Esophagus (tissue), 2 donors: ENCODE measurements around the gene USF2. TPM values are rescaled to one million over a fixed set of nuclear protein-coding genes. Genes with fewer than 3 reads are reported as not detected.

Source experiments
- H3K27ac ChIP-seq, 2 donors: one replicate each; pipeline ENCODE4 v1.5.1; 2013; ENCODE audit warnings: low read depth in 2 of 2, mild to moderate bottlenecking in 2 of 2, inconsistent platforms in 1 of 2, low read length in 1 of 2, moderate library complexity in 1 of 2
- H3K27me3 ChIP-seq, 2 donors: one replicate each; pipeline ENCODE4 v1.6.1; 2013; ENCODE audit warnings: low read length in 2 of 2, control low read depth in 1 of 2, mild to moderate bottlenecking in 1 of 2; ENCODE audit not compliant: insufficient read depth in 2 of 2, control insufficient read depth in 1 of 2
- H3K36me3 ChIP-seq, 2 donors: one replicate each; pipeline ENCODE4 v1.6.1; 2013; ENCODE audit warnings: low read length in 1 of 2; ENCODE audit not compliant: control insufficient read depth in 2 of 2, insufficient read depth in 2 of 2
- H3K4me1 ChIP-seq, 2 donors: one replicate each; pipeline ENCODE4 v1.6.1; 2013; ENCODE audit warnings: low read length in 1 of 2; ENCODE audit not compliant: control insufficient read depth in 2 of 2, insufficient read depth in 2 of 2
- H3K4me3 ChIP-seq, 2 donors: one replicate each; pipeline ENCODE4 v1.5.1; 2013; ENCODE audit warnings: low read length in 2 of 2, mild to moderate bottlenecking in 2 of 2, low read depth in 1 of 2, moderate library complexity in 1 of 2
- H3K9me3 ChIP-seq, 2 donors: one replicate each; pipeline ENCODE4 v1.6.1; 2013; ENCODE audit warnings: mild to moderate bottlenecking in 2 of 2, low read depth in 1 of 2, low read length in 1 of 2, moderate library complexity in 1 of 2; ENCODE audit not compliant: control insufficient read depth in 2 of 2, insufficient read depth in 1 of 2
- WGBS, 2 donors: extraction: QIAGEN DNeasy Blood & Tissue Kit; methylation state at CpG; one replicate each; pipeline ENCODE4 v1.1.7; 2013; 5-methylcytosine and 5-hydroxymethylcytosine counted together
- polyA plus RNA-seq, 2 donors: library from polyadenylated mRNA; stranded (reverse); fragments of 200-250 nt; gene quantifications; one replicate each; pipeline ENCODE4 v1.2.3, GENCODE V29; 2013
- donor health status: healthy with polysubstance abuse.
- donor health status: Bipolar disorder and iron deficiency.

The USF2 gene
- polyA plus RNA-seq, 2 donors: 74.7 to 97.6 TPM

DNA sequence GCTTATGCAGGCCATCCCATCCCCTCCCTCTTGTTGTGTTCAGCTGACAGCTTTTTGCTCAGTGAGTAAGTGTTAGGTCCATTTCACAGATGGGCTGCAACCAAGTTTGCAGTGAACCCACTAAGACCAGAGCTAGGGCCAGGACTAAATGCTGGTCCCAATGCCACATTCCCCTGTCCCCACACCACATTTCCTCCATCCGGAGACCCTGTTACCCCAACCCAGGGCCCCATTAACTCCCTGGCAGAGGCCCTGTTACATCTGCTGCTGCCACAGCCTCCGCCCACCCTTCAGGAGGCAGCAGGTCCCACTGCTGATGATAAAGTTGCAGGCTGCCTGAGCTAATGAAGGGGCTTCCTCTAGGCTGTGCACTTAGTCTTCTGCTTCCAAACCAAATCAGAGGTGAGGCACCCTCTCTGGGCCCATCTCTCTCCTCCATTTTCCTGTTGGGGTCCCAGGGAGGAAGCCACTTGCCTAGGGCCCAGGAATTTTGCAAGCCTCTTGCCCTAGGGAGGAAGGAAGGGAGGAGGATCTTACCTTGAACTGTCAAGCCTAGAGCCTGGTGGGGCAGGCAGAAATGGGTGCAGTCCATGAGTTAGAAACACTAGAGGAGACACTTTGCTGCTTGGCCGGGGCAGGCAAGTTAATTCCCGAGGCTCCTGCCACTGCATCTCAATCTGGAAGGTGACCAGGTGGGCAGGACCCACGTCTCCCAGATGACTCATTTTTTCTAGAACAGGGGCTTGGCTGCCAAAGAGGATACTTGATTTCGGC lies 3.4 kb upstream of the USF2 start:
- Histone ChIP-seq H3K27me3 (no peaks in the 10 kb centered on the region), H3K4me1 (peaks cover 0 to 12% of the 10 kb centered on the region in 2 donors), H3K27ac (peak overlapping the region; percentile 11 to 51), H3K9me3 (no peaks in the 10 kb centered on the region), H3K36me3 (peaks cover 0 to 11% of the 10 kb centered on the region in 2 donors), H3K4me3 (no peak overlapping the region)
- 37 to 46% methylated on average over 6 of the region's 6 CpGs for WGBS, 2 donors

DNA sequence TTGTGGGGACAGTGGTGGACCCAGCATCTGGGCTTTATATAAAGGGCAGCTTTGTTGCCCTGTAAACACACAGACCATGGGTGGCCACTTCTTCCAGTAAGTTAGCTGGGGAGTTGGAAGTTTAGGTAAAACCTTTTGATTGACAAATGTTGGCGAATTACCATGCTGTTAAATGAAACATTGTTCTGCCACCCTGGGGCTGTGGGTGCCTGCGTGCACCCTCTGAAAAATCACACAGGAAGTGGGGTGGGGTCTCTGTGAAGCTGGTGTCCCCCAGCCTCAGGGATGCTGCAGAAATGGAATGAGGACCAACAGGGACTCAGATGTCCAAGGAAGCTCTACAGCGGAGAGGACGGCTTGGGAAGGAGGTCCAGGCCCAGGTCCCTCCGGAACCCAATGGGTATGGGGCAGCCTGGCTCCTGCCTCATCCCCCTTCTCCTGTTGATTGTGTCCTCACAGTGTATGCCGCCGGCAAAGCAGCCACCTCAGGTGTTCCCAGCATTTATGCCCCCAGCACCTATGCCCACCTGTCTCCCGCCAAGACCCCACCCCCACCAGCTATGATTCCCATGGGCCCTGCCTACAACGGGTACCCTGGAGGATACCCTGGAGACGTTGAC lies 2.8 kb upstream of the USF2 start:
- H3K9me3 ChIP-seq: no peaks in the 10 kb centered on the region
- WGBS, 2 donors: 71 to 73% methylated on average over 10 of the region's 10 CpGs
- H3K4me3 ChIP-seq: no peak overlapping the region
- no peaks in the 10 kb centered on the region for H3K27me3 ChIP-seq
- H3K4me1 ChIP-seq: peaks cover 0 to 12% of the 10 kb centered on the region in 2 donors
- peaks cover 0 to 17% of the 10 kb centered on the region in 2 donors for H3K36me3 ChIP-seq
- peak overlapping the region in 1 of 2 donors; percentile 51 for H3K27ac ChIP-seq

DNA sequence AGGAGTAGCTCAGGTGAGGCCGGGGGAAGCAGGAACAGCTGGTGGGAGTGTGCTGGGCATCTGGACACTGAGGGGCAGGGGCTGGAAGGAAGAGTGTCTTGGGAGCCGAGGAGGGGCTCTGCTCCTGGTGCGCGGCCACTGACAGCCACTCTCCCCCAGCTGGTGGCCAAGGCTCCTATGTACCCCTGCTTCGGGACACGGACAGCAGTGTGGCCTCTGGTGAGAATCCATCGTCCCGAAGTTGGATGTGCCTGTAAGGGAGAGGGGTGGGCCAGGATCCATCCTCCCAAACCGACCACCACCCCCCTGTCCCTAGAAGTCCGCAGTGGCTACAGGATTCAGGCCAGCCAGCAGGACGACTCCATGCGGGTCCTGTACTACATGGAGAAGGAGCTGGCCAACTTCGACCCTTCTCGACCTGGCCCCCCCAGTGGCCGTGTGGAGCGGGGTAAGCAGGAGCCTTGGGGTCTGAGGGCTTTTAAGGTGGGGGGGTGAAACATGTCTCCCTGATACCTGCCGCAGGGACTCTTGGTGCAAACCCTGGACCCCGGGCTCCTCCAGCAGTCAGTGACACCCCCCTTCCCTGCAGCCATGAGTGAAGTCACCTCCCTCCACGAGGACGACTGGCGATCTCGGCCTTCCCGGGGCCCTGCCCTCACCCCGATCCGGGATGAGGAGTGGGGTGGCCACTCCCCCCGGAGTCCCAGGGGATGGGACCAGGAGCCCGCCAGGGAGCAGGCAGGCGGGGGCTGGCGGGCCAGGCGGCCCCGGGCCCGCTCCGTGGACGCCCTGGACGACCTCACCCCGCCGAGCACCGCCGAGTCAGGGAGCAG lies 2.0 kb upstream of the USF2 start:
- peaks cover 4 to 24% of the 10 kb centered on the region in 2 donors for H3K36me3 ChIP-seq

DNA sequence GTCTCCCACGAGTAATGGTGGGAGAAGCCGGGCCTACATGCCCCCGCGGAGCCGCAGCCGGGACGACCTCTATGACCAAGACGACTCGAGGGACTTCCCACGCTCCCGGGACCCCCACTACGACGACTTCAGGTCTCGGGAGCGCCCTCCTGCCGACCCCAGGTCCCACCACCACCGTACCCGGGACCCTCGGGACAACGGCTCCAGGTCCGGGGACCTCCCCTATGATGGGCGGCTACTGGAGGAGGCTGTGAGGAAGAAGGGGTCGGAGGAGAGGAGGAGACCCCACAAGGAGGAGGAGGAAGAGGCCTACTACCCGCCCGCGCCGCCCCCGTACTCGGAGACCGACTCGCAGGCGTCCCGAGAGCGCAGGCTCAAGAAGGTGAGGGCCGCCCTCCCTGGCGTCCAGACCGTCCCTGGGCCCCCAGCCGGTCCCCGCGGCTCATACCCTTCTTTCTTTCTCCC lies 1.4 kb upstream of the USF2 start:
- Histone ChIP-seq H3K27ac (peak overlapping the region; percentile 96 to 98), H3K27me3 (no peaks in the 10 kb centered on the region), H3K4me1 (peaks cover 0 to 12% of the 10 kb centered on the region in 2 donors), H3K36me3 (peaks cover 4 to 28% of the 10 kb centered on the region in 2 donors), H3K9me3 (no peaks in the 10 kb centered on the region), H3K4me3 (peak overlapping the region; percentile 76 to 95)
- WGBS, 2 donors: 0 to 1% methylated on average over 40 of the region's 40 CpGs

More for the DNA sequence above, 2.0 kb upstream of the USF2 start:
- Histone ChIP-seq H3K4me1 (peaks cover 0 to 12% of the 10 kb centered on the region in 2 donors), H3K27me3 (no peaks in the 10 kb centered on the region), H3K27ac (peak overlapping the region; percentile 96 to 98), H3K4me3 (peak overlapping the region; percentile 76 to 95), H3K9me3 (no peaks in the 10 kb centered on the region)
- 34 to 46% methylated on average over 35 to 39 of the region's 39 CpGs for WGBS, 2 donors

DNA sequence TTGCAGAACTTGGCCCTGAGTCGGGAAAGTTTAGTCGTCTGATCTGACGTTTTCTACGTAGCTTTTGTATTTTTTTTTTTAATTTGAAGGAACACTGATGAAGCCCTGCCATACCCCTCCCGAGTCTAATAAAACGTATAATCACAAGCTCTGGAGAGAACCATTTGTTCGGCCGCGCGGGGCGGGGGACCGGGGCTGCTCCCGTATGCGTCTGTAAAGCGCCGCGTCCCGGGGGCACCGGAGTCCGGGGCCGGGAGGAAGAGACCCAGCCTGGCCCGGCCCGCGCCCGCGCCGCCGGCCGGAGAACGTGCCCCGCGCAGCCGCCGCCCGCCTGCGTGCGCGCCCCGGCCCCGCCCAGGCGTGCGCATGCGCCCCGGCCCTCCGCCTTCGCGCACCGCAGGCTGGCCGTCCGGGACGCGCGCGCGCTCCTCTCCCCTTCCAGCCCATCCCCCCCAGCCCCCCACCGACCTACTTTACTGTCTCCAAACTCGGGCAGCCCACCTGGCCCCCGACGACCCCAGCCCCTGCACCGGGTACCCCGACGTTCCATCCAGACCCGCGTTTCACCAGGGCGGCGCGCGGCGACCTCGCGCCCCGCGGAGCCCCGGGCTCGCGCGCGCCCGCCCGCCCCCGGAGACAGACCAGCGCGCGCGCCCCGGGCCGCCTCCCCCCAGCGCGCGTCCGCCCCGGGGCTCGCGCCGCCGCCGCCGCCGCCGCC lies 785 bp upstream of the USF2 start:
- 1% methylated on average over 48 to 100 of the region's 100 CpGs for WGBS, 2 donors
- Histone ChIP-seq H3K4me1 (peaks cover 0 to 12% of the 10 kb centered on the region in 2 donors), H3K36me3 (peaks cover 4 to 26% of the 10 kb centered on the region in 2 donors), H3K27me3 (no peaks in the 10 kb centered on the region), H3K4me3 (peak overlapping the region; percentile 76 to 95), H3K9me3 (no peaks in the 10 kb centered on the region), H3K27ac (peak overlapping the region; percentile 96 to 98)

DNA sequence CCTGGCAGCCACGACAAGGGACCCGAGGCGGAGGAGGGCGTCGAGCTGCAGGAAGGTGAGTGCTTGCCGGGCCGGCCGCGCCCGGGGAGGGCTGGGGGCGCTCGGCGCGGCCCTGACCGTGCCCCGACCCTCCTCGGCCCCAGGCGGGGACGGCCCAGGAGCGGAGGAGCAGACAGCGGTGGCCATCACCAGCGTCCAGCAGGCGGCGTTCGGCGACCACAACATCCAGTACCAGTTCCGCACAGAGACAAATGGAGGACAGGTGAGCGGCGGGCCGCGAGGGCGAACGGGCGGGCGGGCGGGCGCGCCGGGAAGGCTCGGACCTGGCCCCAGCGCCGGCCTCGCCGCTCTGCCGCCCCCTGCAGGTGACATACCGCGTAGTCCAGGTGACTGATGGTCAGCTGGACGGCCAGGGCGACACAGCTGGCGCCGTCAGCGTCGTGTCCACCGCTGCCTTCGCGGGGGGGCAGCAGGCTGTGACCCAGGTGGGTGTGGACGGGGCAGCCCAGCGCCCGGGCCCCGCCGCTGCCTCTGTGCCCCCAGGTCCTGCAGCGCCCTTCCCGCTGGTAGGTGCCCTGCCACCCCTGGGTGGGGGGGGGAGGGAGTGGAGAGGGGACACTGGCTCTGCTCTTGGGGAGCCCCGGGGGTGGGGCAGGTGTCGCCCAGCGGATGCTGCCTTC lies 816 bp downstream of the USF2 start:
- 1 to 4% methylated on average over 30 to 66 of the region's 66 CpGs for WGBS, 2 donors

DNA sequence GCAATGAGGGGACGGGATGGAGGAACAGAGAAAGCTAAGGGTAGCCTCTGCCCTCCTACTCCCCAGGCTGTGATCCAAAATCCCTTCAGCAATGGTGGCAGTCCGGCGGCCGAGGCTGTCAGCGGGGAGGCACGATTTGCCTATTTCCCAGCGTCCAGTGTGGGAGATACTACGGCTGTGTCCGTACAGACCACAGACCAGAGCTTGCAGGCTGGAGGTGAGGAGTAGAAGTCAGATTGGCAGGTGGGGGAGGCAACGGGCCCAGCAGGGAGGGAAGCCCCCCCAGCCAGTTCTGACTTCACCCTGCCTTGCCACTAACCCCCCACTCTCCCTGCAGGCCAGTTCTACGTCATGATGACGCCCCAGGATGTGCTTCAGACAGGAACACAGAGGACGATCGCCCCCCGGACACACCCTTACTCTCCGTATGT lies 1.6 kb downstream of the USF2 start:
- Histone ChIP-seq H3K27me3 (no peaks in the 10 kb centered on the region), H3K36me3 (peaks cover 10 to 29% of the 10 kb centered on the region in 2 donors), H3K4me1 (peaks cover 0 to 9% of the 10 kb centered on the region in 2 donors), H3K4me3 (no peak overlapping the region), H3K27ac (no peak overlapping the region), H3K9me3 (no peaks in the 10 kb centered on the region)
- 88 to 89% methylated on average over 16 of the region's 16 CpGs for WGBS, 2 donors

More for the DNA sequence above, 816 bp downstream of the USF2 start:
- H3K27ac ChIP-seq: peak overlapping the region; percentile 95 to 96
- H3K4me3 ChIP-seq: peak overlapping the region; percentile 64 to 95
- peaks cover 10 to 29% of the 10 kb centered on the region in 2 donors for H3K36me3 ChIP-seq
- H3K27me3 ChIP-seq: no peaks in the 10 kb centered on the region
- H3K4me1 ChIP-seq: peaks cover 0 to 11% of the 10 kb centered on the region in 2 donors
- H3K9me3 ChIP-seq: no peaks in the 10 kb centered on the region

DNA sequence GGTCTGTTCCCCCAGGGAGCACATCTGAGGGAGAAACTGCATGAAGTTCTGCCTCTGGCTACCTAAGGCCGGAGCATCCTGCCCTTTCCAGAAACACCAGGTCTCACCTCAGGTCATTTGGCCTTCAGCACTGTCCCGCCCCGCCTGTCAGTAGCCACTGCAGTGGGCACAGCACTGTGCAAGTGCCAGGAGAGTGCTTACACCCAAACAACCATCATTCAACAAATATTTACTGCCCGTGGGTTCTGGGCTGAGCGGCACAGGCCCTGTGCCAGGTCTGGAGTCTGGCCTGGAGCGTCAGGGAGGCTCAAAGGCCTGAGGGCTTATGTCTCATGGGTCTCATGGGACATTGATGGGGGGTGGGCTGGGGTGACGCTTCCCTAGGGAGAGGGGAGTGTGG lies 2.8 kb downstream of the USF2 start:
- 86 to 87% methylated on average over 7 of the region's 7 CpGs for WGBS, 2 donors
- H3K9me3 ChIP-seq: no peaks in the 10 kb centered on the region
- H3K27ac ChIP-seq: no peak overlapping the region
- H3K36me3 ChIP-seq: peaks cover 10 to 30% of the 10 kb centered on the region in 2 donors
- no peak overlapping the region for H3K4me3 ChIP-seq
- no peaks in the 10 kb centered on the region for H3K27me3 ChIP-seq
- peaks cover 0 to 2% of the 10 kb centered on the region in 2 donors for H3K4me1 ChIP-seq
